Measurements from ENCODE around the gene KMT2C. TPM values are rescaled to one million over a fixed set of nuclear protein-coding genes. Genes with fewer than 3 reads are reported as not detected.
"Not testable (repeated sequence)": the region's sequence is repeated elsewhere in the genome, so short reads cannot be mapped to it uniquely, and the experiment has no call there.

KMT2C gene
- 59.5 and 64.2 TPM in 2 replicates for total RNA-seq

DNA sequence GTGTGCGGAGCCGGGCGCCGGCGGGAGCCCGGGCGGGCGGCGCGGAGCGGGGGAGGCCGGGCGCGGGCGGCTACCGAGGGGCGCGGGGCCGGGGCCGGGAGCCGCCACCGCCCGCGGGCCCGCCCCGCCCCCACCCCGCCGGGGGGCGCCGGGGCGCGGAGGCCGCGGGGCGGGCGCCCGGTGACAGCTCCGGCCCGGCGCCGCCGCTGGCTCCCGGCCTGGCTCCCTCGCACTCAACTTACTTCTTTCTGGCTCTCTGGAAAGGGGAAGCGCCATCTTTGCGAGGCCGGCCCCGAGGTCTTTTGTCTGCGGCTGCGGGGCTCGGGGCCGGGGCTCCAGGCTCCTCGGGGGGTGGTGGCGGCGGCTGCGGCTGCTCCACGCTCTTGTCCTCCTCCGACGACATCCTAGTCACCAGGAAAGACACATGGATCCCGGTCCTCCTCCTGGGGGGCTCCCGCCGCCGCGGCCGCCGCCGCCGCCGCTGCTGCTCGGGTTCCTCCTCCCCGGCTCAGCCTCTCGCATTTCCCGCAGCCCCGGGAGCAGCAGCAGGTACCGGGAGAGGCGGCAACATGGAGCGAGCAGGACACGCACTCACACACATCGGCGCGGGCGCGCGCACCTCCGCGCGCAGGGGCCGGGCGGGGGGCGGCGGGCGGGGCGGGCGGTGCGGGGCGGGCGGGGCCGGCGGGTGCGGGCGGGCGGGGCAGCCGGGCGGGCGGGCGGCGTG is at the start of gene KMT2C:
KMT2C (minus strand) TSS at position 620 of the 727 bp plus-strand sequence; CDS start at position 403, 217 bp downstream.
- peak within 1 kb of the TSS; percentile 94 for H3K4me3 Mint-ChIP-seq
- intact Hi-C loops (cut with micrococcal nuclease), result loop anchor here (1.0 to 2.0 kb wide), 2 partner anchors 28 to 99 kb away; no protein-coding TSS in a partner anchor
- peaks cover 1% of the 10 kb centered on the region for H3K36me3 Mint-ChIP-seq (ENCODE audit: low read depth)
- peaks cover 30% of the 10 kb centered on the region for H3K4me1 Mint-ChIP-seq (ENCODE audit: low read depth)
- peak within 1 kb of the TSS; percentile 94 for H3K27ac Mint-ChIP-seq
- DNase-seq (ENCODE audit: low spot score), result peak; percentile 34
- no peaks in the 10 kb centered on the region for H3K9me3 Mint-ChIP-seq
- no peaks in the 10 kb centered on the region for H3K27me3 Mint-ChIP-seq (ENCODE audit: insufficient read depth)

DNA sequence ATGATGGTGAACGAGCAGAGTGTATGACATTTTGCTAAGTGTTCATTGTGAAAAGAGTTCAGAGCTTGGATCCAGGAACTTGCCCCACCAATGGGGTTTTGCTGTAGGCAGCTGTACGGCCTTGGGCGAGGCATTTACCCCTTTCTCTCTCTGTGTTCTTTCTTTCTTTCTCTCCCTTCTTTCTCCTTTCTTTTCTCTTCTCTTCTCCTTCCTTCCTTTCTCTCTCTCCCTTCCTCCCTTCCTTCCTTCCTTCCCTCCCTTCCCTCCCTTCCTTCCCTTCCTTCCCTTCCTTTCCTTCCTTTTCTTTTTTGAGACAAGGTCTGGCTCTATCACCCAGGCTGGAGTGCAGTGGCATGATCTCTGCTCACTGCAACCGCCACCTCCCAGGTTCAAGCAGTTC is 45.3 kb upstream of the KMT2C start:
- Mint-ChIP-seq H3K9me3 (no peaks in the 10 kb centered on the region), H3K36me3 (ENCODE audit: low read depth) (no peaks in the 10 kb centered on the region), H3K4me3 (no peak overlapping the region), H3K27ac (no peak overlapping the region), H3K4me1 (ENCODE audit: low read depth) (no peaks in the 10 kb centered on the region), H3K27me3 (ENCODE audit: insufficient read depth) (no peaks in the 10 kb centered on the region)
- intact Hi-C loops (cut with micrococcal nuclease), result no loop called here
- DNase-seq (ENCODE audit: low spot score), result no peak

DNA sequence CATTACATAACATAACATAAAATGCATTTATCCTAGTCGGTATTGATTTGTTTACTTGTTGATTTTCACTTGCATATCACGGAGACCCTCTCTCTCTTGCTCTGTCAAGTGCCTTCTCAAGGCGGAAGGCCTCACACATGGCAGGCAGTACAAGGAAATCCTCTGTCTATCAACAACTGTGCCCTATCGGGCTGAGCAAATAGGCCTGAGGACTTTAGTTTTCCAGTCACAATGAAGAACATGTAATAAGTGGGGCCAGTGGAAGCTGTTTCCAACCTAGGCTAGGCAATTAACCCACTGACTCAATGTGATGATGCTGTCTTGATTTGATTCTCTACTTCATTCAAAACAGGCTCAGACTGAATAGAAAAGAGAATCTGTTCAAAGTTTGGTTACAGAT is 44.9 kb upstream of the KMT2C start:
- DNase-seq (ENCODE audit: low spot score), result no peak
- Mint-ChIP-seq H3K4me3 (no peak overlapping the region), H3K36me3 (ENCODE audit: low read depth) (no peaks in the 10 kb centered on the region), H3K9me3 (no peaks in the 10 kb centered on the region), H3K27me3 (ENCODE audit: insufficient read depth) (no peaks in the 10 kb centered on the region), H3K27ac (no peak overlapping the region), H3K4me1 (ENCODE audit: low read depth) (no peaks in the 10 kb centered on the region)
- intact Hi-C loops (cut with micrococcal nuclease), result no loop called here

DNA sequence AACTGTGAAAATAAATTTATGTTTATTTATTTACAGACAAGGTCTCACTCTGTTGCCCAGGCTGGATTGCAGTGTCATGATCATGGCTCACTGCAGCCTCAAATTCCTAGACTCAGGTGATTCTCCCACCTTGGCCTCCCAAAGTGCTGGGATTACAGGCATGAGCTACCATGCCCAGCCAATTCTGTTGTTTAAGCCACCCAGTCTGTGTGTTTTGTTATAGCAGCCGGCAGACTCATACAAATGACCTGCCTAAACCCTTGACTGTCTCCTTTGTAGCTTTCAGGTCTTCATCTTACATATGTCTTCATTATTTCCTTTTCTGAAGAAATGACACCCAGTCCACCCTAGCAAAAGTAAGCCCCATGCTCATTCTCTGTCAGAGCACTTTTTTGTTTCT is 43.8 kb upstream of the KMT2C start:
- DNase-seq (ENCODE audit: low spot score), result no peak
- Mint-ChIP-seq H3K4me3 (no peak overlapping the region), H3K4me1 (ENCODE audit: low read depth) (no peaks in the 10 kb centered on the region), H3K36me3 (ENCODE audit: low read depth) (no peaks in the 10 kb centered on the region), H3K27me3 (ENCODE audit: insufficient read depth) (no peaks in the 10 kb centered on the region), H3K9me3 (no peaks in the 10 kb centered on the region), H3K27ac (no peak overlapping the region)
- intact Hi-C loops (cut with micrococcal nuclease), result no loop called here

DNA sequence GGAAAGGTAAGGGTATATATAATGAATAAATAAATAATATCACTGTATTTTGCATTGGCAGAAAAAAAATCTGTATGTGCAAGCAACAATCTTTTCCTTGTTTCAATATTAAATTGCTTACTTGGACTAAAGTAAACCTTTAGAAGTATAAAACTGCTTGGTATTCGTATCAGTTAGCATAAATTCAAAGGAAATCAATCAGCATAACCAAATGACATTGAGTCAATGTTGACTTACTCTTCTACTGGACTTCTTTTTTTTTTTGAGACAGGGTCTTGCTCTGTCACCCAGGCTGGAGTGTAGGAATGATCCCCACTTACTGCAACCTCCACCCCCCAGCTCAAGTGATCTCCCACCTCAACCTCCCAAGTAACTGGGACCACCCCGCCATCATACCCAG is 42.3 kb upstream of the KMT2C start:
- H3K4me1 Mint-ChIP-seq (ENCODE audit: low read depth), result no peaks in the 10 kb centered on the region
- no peaks in the 10 kb centered on the region for H3K9me3 Mint-ChIP-seq
- no peak overlapping the region for H3K27ac Mint-ChIP-seq
- no peak overlapping the region for H3K4me3 Mint-ChIP-seq
- no peaks in the 10 kb centered on the region for H3K27me3 Mint-ChIP-seq (ENCODE audit: insufficient read depth)
- H3K36me3 Mint-ChIP-seq (ENCODE audit: low read depth), result no peaks in the 10 kb centered on the region
- DNase-seq (ENCODE audit: low spot score), result no peak
- intact Hi-C loops (cut with micrococcal nuclease), result no loop called here

DNA sequence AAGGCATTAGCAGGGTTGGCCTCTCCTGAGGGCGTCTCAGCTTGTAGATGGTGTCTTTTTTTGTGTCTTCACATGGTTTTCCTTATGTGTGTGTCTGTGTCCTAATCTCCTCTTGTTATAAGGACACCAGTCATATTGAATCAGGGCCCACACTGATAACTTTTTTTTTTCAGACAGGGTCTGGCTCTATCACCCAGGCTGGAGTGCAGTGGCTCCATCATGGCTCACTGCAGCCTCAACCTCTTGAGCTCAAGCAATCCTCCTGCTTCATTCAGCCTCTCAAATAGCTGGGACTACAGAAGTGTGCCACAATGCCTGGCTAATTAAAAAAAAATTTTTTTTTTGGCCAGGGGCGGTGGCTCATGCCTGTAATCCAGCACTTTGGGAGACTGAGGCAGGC is 41.3 kb upstream of the KMT2C start:
- H3K4me3 Mint-ChIP-seq, result no peak overlapping the region
- peaks cover 5% of the 10 kb centered on the region for H3K9me3 Mint-ChIP-seq
- no peaks in the 10 kb centered on the region for H3K27me3 Mint-ChIP-seq (ENCODE audit: insufficient read depth)
- DNase-seq (ENCODE audit: low spot score), result no peak
- H3K36me3 Mint-ChIP-seq (ENCODE audit: low read depth), result no peaks in the 10 kb centered on the region
- intact Hi-C loops (cut with micrococcal nuclease), result no loop called here
- no peak overlapping the region for H3K27ac Mint-ChIP-seq
- no peaks in the 10 kb centered on the region for H3K4me1 Mint-ChIP-seq (ENCODE audit: low read depth)

DNA sequence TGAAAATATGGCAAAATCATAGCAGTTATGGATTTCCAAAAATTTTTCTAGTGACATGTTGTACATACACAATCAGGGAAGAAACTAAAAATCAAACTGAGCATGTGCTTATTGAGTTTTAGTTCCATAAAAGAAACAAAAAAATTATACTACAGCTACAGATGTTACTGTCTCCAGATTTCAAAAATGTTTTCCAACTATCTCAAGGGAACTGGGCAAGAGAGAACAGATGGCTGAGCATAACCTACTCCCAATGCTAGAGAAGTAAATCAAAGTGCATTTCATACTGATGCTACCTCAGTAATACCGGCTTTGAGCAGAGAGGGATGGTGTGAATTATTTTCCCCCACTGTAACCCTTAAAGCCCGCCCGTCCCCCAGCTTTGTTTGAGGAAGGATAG is 40.7 kb upstream of the KMT2C start:
- peaks cover 7% of the 10 kb centered on the region for H3K9me3 Mint-ChIP-seq
- H3K4me3 Mint-ChIP-seq, result no peak overlapping the region
- H3K27ac Mint-ChIP-seq, result no peak overlapping the region
- H3K36me3 Mint-ChIP-seq (ENCODE audit: low read depth), result no peaks in the 10 kb centered on the region
- H3K4me1 Mint-ChIP-seq (ENCODE audit: low read depth), result no peaks in the 10 kb centered on the region
- no peak for DNase-seq (ENCODE audit: low spot score)
- peaks cover under 1% of the 10 kb centered on the region for H3K27me3 Mint-ChIP-seq (ENCODE audit: insufficient read depth)
- intact Hi-C loops (cut with micrococcal nuclease), result no loop called here

DNA sequence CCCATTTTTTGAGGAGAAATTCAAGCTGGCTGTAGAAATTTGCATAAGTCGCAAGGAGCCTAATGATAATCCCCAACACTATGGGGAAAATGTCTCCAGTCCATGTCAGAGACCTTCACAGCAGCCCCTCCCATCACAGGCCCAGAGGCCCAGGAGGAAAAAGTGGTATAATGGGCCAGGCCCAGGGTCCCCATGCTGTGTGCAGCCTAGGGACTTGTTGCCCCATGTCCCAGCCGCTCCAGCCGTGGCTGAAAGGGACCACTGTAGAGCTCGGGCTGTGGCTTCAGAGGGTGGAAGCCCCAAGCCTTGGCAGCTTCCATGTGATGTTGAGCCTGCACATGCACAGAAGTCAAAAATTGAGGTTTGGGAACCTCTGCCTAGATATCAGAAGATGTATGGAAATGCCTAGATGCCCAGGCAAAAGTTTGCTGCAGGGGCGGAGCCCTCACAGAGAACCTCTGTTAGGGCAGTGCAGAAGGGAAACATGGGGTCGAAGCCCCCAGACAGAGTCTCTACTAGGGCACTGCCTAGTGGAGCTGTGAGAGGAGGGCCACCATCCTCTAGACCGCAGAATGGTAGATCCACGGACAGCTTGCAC is 35.3 kb upstream of the KMT2C start:
- H3K36me3 Mint-ChIP-seq (ENCODE audit: low read depth); H3K27me3 Mint-ChIP-seq (ENCODE audit: insufficient read depth); DNase-seq (ENCODE audit: low spot score); H3K4me1 Mint-ChIP-seq (ENCODE audit: low read depth); intact Hi-C loops (cut with micrococcal nuclease); H3K4me3 Mint-ChIP-seq; H3K27ac Mint-ChIP-seq: not testable (repeated sequence)
- H3K9me3 Mint-ChIP-seq, result peaks cover 20% of the 10 kb centered on the region

DNA sequence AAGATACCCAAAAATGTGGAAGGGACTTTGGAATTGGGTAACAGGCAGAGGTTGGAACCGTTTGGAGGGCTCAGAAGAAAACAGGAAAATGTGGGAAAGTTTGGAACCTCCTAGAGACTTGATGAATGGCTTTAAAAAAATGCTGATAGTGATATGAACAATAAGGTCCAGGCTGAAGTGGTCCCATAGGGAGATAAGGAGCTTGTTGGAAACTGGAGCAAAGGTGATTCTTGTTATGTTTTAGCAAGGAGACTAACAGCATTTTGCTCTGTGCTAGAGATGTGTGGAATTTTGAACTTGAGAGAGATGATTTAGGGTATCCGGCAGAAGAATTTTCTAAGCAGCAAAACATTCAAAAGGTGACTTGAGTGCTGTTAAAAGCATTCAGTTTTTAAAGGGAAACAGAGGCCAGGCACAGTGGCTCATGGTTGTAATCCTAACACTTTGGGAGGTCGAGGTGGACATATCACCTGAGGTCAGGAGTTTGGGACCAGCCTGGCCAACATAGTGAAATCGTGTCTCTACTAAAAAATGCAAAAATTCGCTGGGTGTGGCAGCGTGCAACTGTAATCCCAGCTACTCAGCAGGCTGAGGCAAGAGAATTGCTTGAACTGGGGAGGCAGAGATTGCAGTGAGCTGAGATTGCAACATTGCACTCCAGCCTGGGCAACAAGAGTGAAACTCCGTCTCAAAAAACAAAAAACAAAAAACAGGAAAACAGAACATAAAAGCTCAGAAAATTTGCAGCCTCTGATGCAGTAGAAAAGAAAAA is 34.6 kb upstream of the KMT2C start:
- H3K4me1 Mint-ChIP-seq (ENCODE audit: low read depth); H3K27me3 Mint-ChIP-seq (ENCODE audit: insufficient read depth); DNase-seq (ENCODE audit: low spot score); H3K27ac Mint-ChIP-seq; H3K4me3 Mint-ChIP-seq; intact Hi-C loops (cut with micrococcal nuclease); H3K36me3 Mint-ChIP-seq (ENCODE audit: low read depth): not testable (repeated sequence)
- peaks cover 20% of the 10 kb centered on the region for H3K9me3 Mint-ChIP-seq

DNA sequence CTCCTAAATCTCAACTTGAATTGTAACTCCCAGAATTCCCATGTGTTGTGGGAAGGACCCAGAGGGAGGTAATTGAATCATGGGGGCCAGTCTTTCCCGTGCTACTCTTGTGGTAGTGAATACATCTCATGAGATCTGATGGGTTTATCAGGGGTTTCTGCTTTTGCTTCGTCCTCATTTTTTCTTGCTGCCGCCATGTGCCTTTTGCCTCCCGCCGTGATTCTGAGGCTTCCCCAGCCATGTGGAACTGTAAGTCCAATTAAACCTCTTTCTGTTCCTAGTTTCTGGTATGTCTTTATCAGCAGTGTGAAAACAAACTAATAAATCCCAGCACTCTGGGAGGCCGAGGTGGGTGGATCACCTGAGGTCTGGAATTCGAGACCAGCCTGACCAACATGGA is 33.8 kb upstream of the KMT2C start:
- H3K27ac Mint-ChIP-seq; H3K4me3 Mint-ChIP-seq; DNase-seq (ENCODE audit: low spot score); H3K36me3 Mint-ChIP-seq (ENCODE audit: low read depth); H3K27me3 Mint-ChIP-seq (ENCODE audit: insufficient read depth); H3K4me1 Mint-ChIP-seq (ENCODE audit: low read depth); intact Hi-C loops (cut with micrococcal nuclease): not testable (repeated sequence)
- H3K9me3 Mint-ChIP-seq, result peaks cover 20% of the 10 kb centered on the region

DNA sequence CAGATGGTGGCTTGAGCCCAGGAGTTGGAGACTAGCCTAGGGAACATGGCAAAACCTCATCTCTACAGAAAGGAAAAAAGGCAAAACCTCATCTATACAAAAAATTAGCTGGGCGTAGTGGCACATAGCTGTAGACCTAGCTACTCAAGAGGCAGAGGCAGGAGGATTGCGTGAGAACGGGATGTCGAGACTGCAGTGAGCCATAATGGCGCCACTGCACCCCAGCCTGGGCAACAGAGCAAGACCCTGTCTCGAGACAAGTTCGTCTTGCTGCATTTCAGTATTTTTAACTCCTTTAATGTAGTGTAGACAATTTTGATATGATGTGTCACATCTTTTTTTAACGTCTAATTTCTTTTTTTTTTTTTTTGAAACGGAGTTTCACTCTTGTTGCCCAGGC is 31.4 kb upstream of the KMT2C start:
- Mint-ChIP-seq H3K36me3 (ENCODE audit: low read depth) (no peaks in the 10 kb centered on the region), H3K27ac (no peak overlapping the region), H3K9me3 (peaks cover 16% of the 10 kb centered on the region), H3K4me1 (ENCODE audit: low read depth) (peaks cover 10% of the 10 kb centered on the region), H3K4me3 (no peak overlapping the region), H3K27me3 (ENCODE audit: insufficient read depth) (peaks cover 6% of the 10 kb centered on the region)
- intact Hi-C loops (cut with micrococcal nuclease), result no loop called here
- no peak for DNase-seq (ENCODE audit: low spot score)

DNA sequence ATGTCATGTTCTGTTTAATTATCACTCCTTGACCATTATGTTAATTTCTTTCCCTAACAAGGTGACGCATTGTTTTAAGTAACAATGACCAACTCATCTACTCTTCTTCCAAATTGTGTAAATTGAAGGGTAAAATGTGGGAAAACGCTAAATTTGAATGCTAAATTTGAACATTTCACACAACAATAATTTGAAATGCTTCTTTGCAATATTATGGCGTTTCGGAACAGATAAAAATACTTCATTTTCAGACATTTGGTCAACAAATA is 29.2 kb upstream of the KMT2C start:
- intact Hi-C loops (cut with micrococcal nuclease), result loop anchor here (2.0 kb wide), 2 partner anchors 320 to 440 kb away; partner anchors contain the start of gene GALNT11
- peak overlapping the region; percentile 91 for H3K4me3 Mint-ChIP-seq
- DNase-seq (ENCODE audit: low spot score), result no peak
- peaks cover under 1% of the 10 kb centered on the region for H3K9me3 Mint-ChIP-seq
- H3K4me1 Mint-ChIP-seq (ENCODE audit: low read depth), result peaks cover 10% of the 10 kb centered on the region
- peak overlapping the region; percentile 87 for H3K27ac Mint-ChIP-seq
- peaks cover 3% of the 10 kb centered on the region for H3K27me3 Mint-ChIP-seq (ENCODE audit: insufficient read depth)
- no peaks in the 10 kb centered on the region for H3K36me3 Mint-ChIP-seq (ENCODE audit: low read depth)
